ENCODE data around the gene STX2.
A peak's percentile ranks its signal among the peaks of the same experiment; 100 is the strongest.

Gene STX2

DNA sequence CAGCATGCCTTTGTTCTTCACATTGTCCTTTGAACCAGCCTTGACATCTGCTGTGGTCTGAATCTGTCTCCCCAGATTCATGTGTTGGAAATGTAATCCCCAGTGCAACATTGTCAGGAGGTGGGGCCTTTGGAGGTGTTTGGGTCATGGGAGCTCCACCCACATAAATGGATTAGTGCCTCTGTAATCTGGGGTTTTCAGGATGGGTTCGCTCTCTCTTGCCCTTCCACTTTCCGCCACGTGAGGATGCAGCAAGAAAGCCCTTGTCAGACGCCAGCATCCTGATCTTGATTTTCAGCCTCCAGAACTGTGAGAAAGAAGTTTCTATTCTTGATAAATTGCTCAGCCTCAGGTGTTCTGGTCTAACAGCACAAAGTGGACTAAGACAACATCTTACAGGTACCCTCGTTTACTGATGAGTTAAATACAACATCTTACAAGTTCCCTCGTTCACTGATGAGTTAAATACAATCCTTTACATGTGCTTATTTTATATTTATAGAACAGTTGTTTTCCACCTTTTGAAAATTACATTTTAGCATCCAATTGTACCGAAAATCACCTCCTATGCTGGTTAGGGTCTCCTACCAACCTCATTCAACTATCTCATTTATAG lies 68.5 kb downstream of the STX2 start:
- DNase-seq (ENCODE audit: insufficient read length, low spot score) = no peak
- FAIRE-seq = no peak
- TF ChIP-seq, protein P1, sequence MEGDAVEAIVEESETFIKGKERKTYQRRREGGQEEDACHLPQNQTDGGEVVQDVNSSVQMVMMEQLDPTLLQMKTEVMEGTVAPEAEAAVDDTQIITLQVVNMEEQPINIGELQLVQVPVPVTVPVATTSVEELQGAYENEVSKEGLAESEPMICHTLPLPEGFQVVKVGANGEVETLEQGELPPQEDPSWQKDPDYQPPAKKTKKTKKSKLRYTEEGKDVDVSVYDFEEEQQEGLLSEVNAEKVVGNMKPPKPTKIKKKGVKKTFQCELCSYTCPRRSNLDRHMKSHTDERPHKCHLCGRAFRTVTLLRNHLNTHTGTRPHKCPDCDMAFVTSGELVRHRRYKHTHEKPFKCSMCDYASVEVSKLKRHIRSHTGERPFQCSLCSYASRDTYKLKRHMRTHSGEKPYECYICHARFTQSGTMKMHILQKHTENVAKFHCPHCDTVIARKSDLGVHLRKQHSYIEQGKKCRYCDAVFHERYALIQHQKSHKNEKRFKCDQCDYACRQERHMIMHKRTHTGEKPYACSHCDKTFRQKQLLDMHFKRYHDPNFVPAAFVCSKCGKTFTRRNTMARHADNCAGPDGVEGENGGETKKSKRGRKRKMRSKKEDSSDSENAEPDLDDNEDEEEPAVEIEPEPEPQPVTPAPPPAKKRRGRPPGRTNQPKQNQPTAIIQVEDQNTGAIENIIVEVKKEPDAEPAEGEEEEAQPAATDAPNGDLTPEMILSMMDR (IDR thresholded peaks at IDR 0.05; ENCODE audit: insufficient read depth, missing control alignments) = no peak

GRCh38 chr12:130768120-130768519 lies 70.9 kb downstream of the STX2 start:
- TF ChIP-seq, protein P1 (IDR thresholded peaks at IDR 0.05; ENCODE audit: insufficient read depth, missing control alignments) = no peak
- DNase-seq (ENCODE audit: insufficient read length, low spot score) (no peak), FAIRE-seq (no peak)

GRCh38 chr12:130766470-130766869 lies 72.6 kb downstream of the STX2 start:
- DNase-seq (ENCODE audit: insufficient read length, low spot score) = no peak
- TF ChIP-seq, protein P1 (IDR thresholded peaks at IDR 0.05; ENCODE audit: insufficient read depth, missing control alignments) = no peak
- FAIRE-seq = no peak

GRCh38 chr12:130765186-130765659 lies 73.8 kb downstream of the STX2 start:
- TF ChIP-seq, protein P1 (IDR thresholded peaks at IDR 0.05; ENCODE audit: insufficient read depth, missing control alignments) = no peak
- DNase-seq (ENCODE audit: insufficient read length, low spot score) = no peak
- no peak for FAIRE-seq

GRCh38 chr12:130764475-130765185 lies 74.4 kb downstream of the STX2 start:
- FAIRE-seq (peak; percentile 88), DNase-seq (ENCODE audit: insufficient read length, low spot score) (no peak)
- TF ChIP-seq, protein P1 (IDR thresholded peaks at IDR 0.05; ENCODE audit: insufficient read depth, missing control alignments) = no peak

- no peak for DNase-seq (ENCODE audit: insufficient read length, low spot score)
- FAIRE-seq = no peak
- TF ChIP-seq, protein P1 (IDR thresholded peaks at IDR 0.05; ENCODE audit: insufficient read depth, missing control alignments) = no peak
These were observed 75.0 kb downstream of the STX2 start for GRCh38 chr12:130764073-130764472.

GRCh38 chr12:130762319-130762675 lies 76.8 kb downstream of the STX2 start:
- DNase-seq (ENCODE audit: insufficient read length, low spot score) (no peak), FAIRE-seq (no peak)
- TF ChIP-seq, protein P1 (IDR thresholded peaks at IDR 0.05; ENCODE audit: insufficient read depth, missing control alignments) = no peak

Data from D721Med (cell line).